ENCODE results near the gene NDFIP2.

NDFIP2 gene

GRCh38 chr13:79497852-79498251 is 16.9 kb downstream of the NDFIP2 start:
- Histone ChIP-seq H3K9me3 (ENCODE audit: insufficient read depth, low read depth, low read length) (no peaks in the 10 kb centered on the region), H3K79me2 (ENCODE audit: insufficient read depth, low read length) (no peaks in the 10 kb centered on the region), H3K9ac (ENCODE audit: low read depth, low read length, poor library complexity, severe bottlenecking) (no peak overlapping the region), H4K20me1 (ENCODE audit: insufficient read depth, low read length, poor library complexity, severe bottlenecking) (no peaks in the 10 kb centered on the region), H3K9me2 (replicated peaks; ENCODE audit: low read depth, low read length) (no peaks in the 10 kb centered on the region), H2AFZ (ENCODE audit: low read length) (no peak overlapping the region), H3F3A (ENCODE audit: low read depth) (no peaks in the 10 kb centered on the region), H3K4me3 (ENCODE audit: low read length, poor library complexity, severe bottlenecking) (no peak overlapping the region), H3K4me1 (ENCODE audit: insufficient read depth, low read length, poor library complexity, severe bottlenecking) (peaks cover 24% of the 10 kb centered on the region), H3K27me3 (ENCODE audit: insufficient read depth, low read length, poor library complexity, severe bottlenecking) (no peaks in the 10 kb centered on the region), H3K4me2 (ENCODE audit: low read depth, low read length, poor library complexity, severe bottlenecking) (no peak overlapping the region), H3K36me3 (ENCODE audit: insufficient read depth, low read length) (no peaks in the 10 kb centered on the region)
- TF ChIP-seq CTCF (conservative IDR thresholded peaks at IDR 0.05; ENCODE audit: low read length) (no peak), EZH2phosphoT487 (IDR thresholded peaks at IDR 0.05; ENCODE audit: borderline replicate concordance) (no peak)

DNA sequence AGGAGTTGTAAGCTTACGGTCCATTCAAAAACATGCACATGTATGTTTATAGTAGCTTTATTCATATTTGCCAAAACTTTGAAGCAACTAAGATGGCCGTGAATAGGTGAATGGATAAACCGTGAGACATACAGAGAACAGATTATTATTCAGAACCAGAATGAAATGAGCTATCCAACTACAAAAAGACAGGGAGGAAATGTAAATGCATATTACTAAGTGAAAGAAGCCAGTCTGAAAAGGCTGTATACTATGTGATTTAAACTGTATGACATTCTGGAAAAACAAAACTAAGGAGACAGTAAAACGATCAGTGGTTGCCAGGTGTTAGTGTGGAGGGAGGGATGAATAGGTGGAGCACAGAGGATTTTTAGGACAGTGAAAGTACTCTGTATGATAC is 19.9 kb downstream of the NDFIP2 start:
- Histone ChIP-seq H4K20me1 (ENCODE audit: insufficient read depth, low read length, poor library complexity, severe bottlenecking) (no peaks in the 10 kb centered on the region), H3K4me3 (ENCODE audit: low read length, poor library complexity, severe bottlenecking) (no peak overlapping the region), H2AFZ (ENCODE audit: low read length) (no peak overlapping the region), H3F3A (ENCODE audit: low read depth) (no peaks in the 10 kb centered on the region), H3K9ac (ENCODE audit: low read depth, low read length, poor library complexity, severe bottlenecking) (no peak overlapping the region), H3K27me3 (ENCODE audit: insufficient read depth, low read length, poor library complexity, severe bottlenecking) (no peaks in the 10 kb centered on the region), H3K36me3 (ENCODE audit: insufficient read depth, low read length) (no peaks in the 10 kb centered on the region), H3K9me2 (replicated peaks; ENCODE audit: low read depth, low read length) (no peaks in the 10 kb centered on the region), H3K4me1 (ENCODE audit: insufficient read depth, low read length, poor library complexity, severe bottlenecking) (peaks cover 6% of the 10 kb centered on the region), H3K4me2 (ENCODE audit: low read depth, low read length, poor library complexity, severe bottlenecking) (no peak overlapping the region), H3K79me2 (ENCODE audit: insufficient read depth, low read length) (no peaks in the 10 kb centered on the region), H3K9me3 (ENCODE audit: insufficient read depth, low read depth, low read length) (no peaks in the 10 kb centered on the region)
- TF ChIP-seq CTCF (conservative IDR thresholded peaks at IDR 0.05; ENCODE audit: low read length): no peak
- TF ChIP-seq EZH2phosphoT487 (IDR thresholded peaks at IDR 0.05; ENCODE audit: borderline replicate concordance): no peak

DNA sequence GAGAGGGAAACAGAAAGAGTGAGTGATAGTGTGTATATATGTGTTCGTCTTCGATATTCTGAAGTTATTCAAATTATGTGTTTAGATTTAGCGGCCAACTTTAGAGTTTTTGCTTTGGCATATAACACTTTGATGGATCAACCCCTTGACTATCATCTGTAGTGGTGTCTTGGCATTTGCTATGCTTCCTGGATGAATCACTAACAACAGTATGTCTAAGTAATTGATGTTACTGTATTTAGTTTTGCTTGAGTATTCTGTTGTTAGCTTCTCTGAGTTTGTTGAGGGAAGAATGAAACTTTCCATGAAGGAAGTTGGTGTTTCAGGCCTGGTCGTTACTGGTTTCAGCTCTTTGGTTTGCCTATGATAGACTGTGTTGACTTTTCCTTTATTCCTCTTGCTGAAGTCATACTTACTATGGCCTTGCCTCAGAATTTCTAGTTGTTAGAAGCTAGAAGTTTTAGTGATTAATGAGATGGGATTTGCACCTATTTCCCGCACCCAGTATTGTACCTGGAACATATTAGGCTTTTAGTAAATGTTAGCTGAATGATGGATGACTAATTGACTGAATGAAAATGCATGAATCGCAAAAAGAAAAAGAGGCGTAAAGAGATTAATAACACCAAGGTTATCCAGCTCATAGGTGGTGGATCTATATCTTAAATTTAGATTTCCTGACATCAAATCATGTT is 20.7 kb downstream of the NDFIP2 start:
- H3K9me3 ChIP-seq (ENCODE audit: insufficient read depth, low read depth, low read length): no peaks in the 10 kb centered on the region

More for the DNA sequence above, 20.7 kb downstream of the NDFIP2 start:
- H3K9ac ChIP-seq (ENCODE audit: low read depth, low read length, poor library complexity, severe bottlenecking): no peak overlapping the region
- no peaks in the 10 kb centered on the region for H4K20me1 ChIP-seq (ENCODE audit: insufficient read depth, low read length, poor library complexity, severe bottlenecking)
- H3K27me3 ChIP-seq (ENCODE audit: insufficient read depth, low read length, poor library complexity, severe bottlenecking): no peaks in the 10 kb centered on the region
- H3K79me2 ChIP-seq (ENCODE audit: insufficient read depth, low read length): no peaks in the 10 kb centered on the region
- no peak overlapping the region for H3K4me3 ChIP-seq (ENCODE audit: low read length, poor library complexity, severe bottlenecking)
- H3K9me2 ChIP-seq (replicated peaks; ENCODE audit: low read depth, low read length): no peaks in the 10 kb centered on the region
- no peaks in the 10 kb centered on the region for H3K36me3 ChIP-seq (ENCODE audit: insufficient read depth, low read length)
- no peaks in the 10 kb centered on the region for H3F3A ChIP-seq (ENCODE audit: low read depth)
- no peaks in the 10 kb centered on the region for H3K4me1 ChIP-seq (ENCODE audit: insufficient read depth, low read length, poor library complexity, severe bottlenecking)
- H3K4me2 ChIP-seq (ENCODE audit: low read depth, low read length, poor library complexity, severe bottlenecking): no peak overlapping the region
- TF ChIP-seq CTCF (conservative IDR thresholded peaks at IDR 0.05; ENCODE audit: low read length) (no peak), EZH2phosphoT487 (IDR thresholded peaks at IDR 0.05; ENCODE audit: borderline replicate concordance) (no peak)
- 0 out of 2 replicates have a peak overlapping the region, but pooled peaks have one; percentile 28 for H2AFZ ChIP-seq (ENCODE audit: low read length)

All from Loucy (cell line).